ENCODE data around the gene C3AR1. TPM values are rescaled to one million over a fixed set of nuclear protein-coding genes. Genes with fewer than 3 reads are reported as not detected.
"Not testable (repeated sequence)": the region's sequence is repeated elsewhere in the genome, so short reads cannot be mapped to it uniquely, and the experiment has no call there.

Gene C3AR1
- total RNA-seq, 1 experiment from 2014 or later, result 3.1 TPM

DNA sequence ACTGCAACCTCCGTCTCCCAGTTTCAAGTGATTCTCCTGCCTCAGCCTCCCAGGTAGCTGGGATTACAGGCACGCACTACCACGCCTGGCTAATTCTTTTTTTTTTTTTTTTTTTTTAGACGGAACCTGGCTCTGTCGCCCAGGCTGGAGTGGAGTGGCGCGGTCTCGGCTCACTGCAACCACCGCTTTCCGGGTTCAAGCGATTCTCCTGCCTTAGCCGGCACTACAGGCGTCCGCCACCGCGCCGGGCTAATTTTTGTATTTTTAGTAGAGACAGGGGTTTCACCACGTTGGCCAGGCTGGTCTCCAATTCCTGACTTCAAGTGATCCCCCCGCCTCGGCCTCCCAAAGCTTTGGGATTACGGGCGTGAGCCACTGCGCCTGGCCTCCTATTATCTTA lies 35.1 kb downstream of the C3AR1 start:
- DNase-seq (ENCODE audit: low read depth), result not testable (repeated sequence)

DNA sequence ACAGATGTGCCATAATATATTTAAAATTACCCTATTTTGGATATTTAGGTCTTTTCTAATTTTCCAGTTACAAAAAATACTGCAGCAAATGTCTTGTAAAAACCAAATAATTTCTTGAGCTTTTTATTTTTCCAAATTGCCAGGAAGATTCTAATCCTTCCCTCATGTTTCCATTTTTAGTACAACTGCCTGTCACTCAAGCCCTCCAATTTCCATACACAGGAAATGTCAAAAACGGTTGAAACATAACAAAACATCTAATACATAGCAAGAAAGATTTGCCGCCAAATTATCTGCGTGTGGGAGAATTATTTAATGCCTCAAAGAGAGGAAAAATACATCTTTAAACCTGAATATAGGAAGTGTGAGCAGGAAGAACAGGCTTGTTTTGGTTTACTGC lies 36.0 kb downstream of the C3AR1 start:
- no peak for DNase-seq (ENCODE audit: low read depth)

DNA sequence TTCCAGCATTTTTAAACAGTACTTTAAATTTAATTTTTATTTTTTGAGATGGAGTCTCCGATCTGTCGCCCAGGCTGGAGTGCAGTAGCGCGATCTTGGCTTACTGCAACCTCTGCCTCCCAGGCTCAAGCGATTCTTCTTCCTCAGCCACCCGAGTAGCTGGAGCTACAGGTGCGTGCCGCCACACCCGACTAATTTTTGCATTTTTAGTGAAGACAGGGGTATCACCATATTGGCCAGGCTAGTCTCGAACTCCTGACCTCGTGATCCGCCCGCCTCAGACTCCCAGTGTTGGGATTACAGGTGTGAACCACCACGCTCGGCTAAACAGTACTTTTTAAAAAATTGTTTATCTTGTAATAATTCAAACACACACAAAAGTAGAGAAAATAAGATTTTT lies 37.9 kb downstream of the C3AR1 start:
- DNase-seq (ENCODE audit: low read depth), result no peak

DNA sequence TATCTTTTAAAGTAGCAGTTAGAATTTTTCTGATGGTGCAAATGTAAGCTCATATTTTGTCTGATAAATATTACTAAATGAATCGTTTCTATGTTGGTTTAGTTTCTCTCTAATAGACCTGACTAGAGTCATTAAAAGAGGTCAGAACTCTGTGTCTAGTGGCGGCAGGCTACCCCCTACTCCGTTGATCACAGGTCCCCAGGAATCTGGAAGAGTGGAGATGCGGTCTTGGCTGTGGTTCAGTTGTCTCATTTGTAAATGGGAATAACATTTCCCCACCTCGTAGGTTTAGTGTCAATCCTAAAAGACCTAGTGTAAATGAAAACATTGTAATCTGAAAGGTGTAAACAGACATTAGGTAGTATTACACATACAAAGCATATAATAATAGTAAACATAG lies 38.3 kb downstream of the C3AR1 start:
- DNase-seq (ENCODE audit: low read depth), result no peak

DNA sequence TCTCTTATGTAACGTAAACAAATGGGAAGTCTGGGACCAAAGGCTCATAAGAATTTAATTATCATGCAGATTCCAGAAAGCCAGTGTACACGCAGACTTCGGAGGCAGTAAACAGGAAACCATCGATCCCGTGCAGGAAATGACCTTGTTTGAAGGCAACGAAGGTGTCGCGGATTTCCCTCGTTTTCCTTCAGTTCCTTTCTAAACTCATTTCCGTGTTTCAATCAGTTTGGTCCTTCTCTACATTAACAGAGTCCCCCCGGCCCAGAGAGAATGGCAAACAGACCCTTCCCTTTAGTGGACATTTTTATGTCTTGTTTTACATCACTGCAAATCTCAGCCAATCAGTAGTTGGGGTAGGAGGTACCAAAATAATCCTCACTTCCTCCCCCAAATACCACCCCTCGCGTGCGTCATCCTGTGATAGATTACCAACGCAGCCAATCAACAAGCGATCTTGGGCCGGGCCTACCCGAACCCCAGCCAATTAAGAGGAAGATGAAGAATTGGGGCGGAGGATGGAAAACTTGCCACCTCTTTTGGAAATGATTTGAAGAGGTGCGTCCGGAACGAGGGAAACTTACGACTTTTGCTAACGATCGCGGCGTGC lies 39.8 kb downstream of the C3AR1 start:
- peak; percentile 98 for DNase-seq (ENCODE audit: low read depth)

DNA sequence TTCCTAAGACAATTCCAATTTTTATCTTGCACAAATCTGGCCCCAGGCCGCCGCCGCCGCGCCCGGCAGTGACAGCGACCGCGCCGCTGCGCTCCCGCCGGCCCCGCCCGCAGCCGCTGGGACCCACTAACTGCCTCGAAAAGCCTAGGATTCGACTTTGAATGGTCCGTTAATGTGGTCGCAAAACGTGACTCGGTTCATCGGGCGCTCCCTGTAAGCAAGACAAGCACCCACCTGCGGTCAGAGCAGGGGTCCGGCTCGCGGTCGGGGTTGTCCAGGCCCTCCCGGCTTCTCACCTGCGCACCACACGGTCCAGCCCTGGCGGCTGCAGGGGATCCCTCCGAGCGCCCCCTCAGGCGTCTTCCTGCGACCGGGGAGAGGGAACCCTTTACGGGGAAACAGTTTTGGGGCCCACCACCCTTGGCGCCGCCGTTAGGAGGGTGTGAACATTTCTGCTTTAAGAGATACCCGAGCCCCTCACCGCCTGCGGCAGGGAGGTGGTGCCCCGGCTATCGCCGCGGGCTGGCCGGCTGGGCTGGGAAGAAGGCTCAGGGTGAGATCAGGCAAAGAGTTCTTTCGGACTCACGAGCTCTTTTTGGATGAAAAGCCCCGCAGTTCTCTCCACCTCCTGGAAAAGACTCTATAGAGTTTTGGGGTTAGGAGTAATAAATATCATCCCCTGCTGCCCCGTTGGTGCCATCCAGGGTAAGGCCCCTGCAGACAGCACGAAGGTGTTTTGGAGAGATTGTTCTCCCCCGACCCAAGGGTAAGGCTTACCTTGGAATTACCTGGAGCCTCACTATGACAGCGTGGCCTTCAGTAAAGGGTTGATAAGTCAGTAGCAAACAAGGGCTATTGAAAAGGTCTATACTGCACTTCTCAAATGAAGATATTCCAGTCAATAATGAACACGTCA lies 47.2 kb downstream of the C3AR1 start:
- peak; percentile 60 for DNase-seq (ENCODE audit: low read depth)

DNA sequence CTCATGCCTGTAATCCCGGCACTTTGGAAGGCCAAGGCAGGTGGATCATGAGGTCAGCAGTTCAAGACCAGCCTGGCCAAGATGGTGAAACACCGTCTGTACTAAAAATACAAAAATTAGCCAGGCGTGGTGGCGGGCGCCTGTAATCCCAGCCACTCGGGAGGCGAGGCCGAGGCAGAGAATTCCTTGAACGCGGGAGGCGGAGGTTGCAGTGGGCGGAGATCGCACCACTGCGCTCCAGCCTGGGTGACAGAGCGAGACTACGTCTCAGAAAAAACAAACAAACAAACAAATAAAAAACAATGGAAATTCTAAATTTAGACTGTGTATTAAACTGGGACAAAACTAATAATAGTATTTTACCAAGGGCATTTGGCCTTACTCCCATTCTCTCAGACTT lies 47.9 kb downstream of the C3AR1 start:
- not testable (repeated sequence) for DNase-seq (ENCODE audit: low read depth)

DNA sequence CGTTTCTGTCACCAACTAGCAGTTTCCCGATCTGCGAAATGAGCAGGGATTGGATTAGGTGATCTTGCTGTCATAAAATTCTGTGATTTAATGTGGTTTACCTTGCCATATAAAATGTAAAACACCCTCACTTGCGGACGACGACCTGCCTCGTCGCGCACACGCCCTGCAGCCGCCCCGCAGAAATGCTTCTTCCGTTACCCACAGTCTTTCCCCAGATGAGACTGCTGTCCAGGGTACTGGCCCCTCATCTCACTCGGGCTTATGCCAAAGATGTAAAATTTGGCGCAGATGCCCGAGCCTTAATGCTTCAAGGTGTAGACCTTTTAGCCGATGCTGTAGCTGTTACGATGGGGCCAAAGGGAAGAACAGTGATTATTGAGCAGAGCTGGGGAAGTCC lies 51.3 kb downstream of the C3AR1 start:
- DNase-seq (ENCODE audit: low read depth), result no peak

DNA sequence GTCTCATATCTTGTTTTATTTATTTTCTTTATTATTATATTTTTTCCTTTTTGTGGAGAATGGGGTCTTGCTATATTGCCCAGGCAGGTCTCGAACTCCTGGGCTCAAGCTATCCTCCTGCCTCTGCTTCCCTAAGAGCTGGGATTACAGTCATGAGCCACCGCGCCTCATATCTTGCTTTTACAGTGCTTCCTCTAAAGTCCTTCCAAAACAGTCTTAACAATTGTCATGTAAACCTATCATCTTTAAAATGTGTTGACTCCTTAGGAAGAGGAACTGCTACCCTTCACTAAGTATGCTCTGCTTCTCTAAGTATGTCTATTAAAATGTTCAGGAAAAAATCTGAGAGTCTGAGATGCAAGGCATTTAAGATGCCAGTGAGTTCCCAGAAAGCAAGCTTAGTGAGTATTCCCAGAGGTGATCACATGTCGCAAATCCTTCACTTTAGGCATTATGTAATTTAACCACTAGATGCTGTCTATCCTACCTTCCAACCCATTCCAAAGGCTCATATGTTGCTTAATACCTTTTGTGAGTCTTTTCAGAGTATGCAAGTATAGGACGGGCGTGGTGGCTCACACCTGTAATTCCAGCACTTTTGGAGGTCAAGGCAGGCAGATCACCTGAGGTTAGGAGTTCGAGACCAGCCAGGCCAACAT lies 53.4 kb downstream of the C3AR1 start:
- DNase-seq (ENCODE audit: low read depth), result no peak

DNA sequence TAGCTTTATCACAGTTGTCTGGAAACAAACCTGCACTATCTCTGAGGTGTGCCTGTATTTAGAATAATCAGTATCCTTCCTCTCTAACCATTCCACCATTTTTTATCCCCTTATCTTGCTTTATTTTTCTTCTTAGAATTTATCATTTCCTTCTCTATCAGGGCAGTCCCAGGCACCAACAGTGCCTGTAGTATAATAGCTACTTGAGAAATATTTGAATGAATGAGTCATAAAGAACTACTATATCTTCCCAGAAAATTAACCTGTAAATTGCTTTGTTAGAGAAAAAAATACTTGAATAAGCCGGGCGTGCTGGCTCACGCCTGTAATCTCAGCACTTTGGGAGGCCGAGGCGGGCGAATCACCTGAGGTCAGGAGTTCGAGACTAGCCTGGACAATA lies 54.8 kb downstream of the C3AR1 start:
- DNase-seq (ENCODE audit: low read depth), result peak; percentile 65

Other genes starting within 250 kb of the C3AR1 start
- gene SLC2A14, start 193.4 kb downstream of the C3AR1 start, total RNA-seq (2014; rRNA removed; shearing (Covaris generic)), result 0.13 TPM in 1 of 2 replicates, not detected in the other
- 12.0 and 17.0 TPM in 2 replicates for gene SLC2A3, start 130.2 kb downstream of the C3AR1 start, total RNA-seq (2014; rRNA removed; shearing (Covaris generic))
- gene FOXJ2, start 33.6 kb downstream of the C3AR1 start, total RNA-seq (2014; rRNA removed; shearing (Covaris generic)), result 5.8 and 7.4 TPM in 2 replicates
- 51.0 and 62.7 TPM in 2 replicates for gene NECAP1, start 15.9 kb upstream of the C3AR1 start, total RNA-seq (2014; rRNA removed; shearing (Covaris generic))
- not detected in 2 replicates for gene CLEC4A, start 57.3 kb upstream of the C3AR1 start, total RNA-seq (2014; rRNA removed; shearing (Covaris generic))
- not detected in 2 replicates for gene ZNF705A, start 90.7 kb upstream of the C3AR1 start, total RNA-seq (2014; rRNA removed; shearing (Covaris generic))
- not detected in 2 replicates for gene FAM90A1, start 161.3 kb upstream of the C3AR1 start, total RNA-seq (2014; rRNA removed; shearing (Covaris generic))